Trophoblast cell (in vitro differentiated cells and primary cell): ENCODE results near the gene CYB5RL.

Source experiments
- DNase-seq, 2 donors: peaks; one replicate each; pipeline ENCODE4 v3.0.0-alpha.2; 2016
- H2AFZ ChIP-seq: 2 replicates; pipeline ENCODE4 v1.6.1; 2013; ENCODE audit warnings: low read length, moderate library complexity, mild to moderate bottlenecking; ENCODE audit not compliant: insufficient read depth, poor library complexity
- H2AK5ac ChIP-seq: 2 replicates; pipeline ENCODE4 v1.6.1; 2013; ENCODE audit warnings: mild to moderate bottlenecking, low read length
- H2BK120ac ChIP-seq: 2 replicates; pipeline ENCODE4 v1.6.1; 2013; ENCODE audit warnings: low read length, mild to moderate bottlenecking, moderate library complexity; ENCODE audit not compliant: insufficient read depth, poor library complexity
- H2BK12ac ChIP-seq: 2 replicates; pipeline ENCODE4 v1.6.1; 2013; ENCODE audit warnings: mild to moderate bottlenecking, low read length, moderate library complexity
- H2BK5ac ChIP-seq: 2 replicates; pipeline ENCODE4 v1.6.1; 2013; ENCODE audit warnings: low read length, low read depth, moderate library complexity, mild to moderate bottlenecking; ENCODE audit not compliant: poor library complexity
- H3K14ac ChIP-seq: 2 replicates; pipeline ENCODE4 v1.6.1; 2013; ENCODE audit warnings: mild to moderate bottlenecking, low read length
- H3K18ac ChIP-seq: 2 replicates; pipeline ENCODE4 v1.6.1; 2013; ENCODE audit warnings: mild to moderate bottlenecking, low read length
- H3K23ac ChIP-seq: 2 replicates; pipeline ENCODE4 v1.6.1; 2013; ENCODE audit warnings: low read length
- H3K27ac ChIP-seq: 2 replicates; pipeline ENCODE4 v1.5.1; 2013; ENCODE audit warnings: low read depth, mild to moderate bottlenecking, inconsistent platforms, low read length, moderate library complexity
- H3K27me3 ChIP-seq: 2 replicates; pipeline ENCODE4 v1.6.1; 2013; ENCODE audit warnings: inconsistent platforms, mild to moderate bottlenecking, low read length, moderate library complexity; ENCODE audit not compliant: insufficient read depth
- H3K36me3 ChIP-seq, 2 experiments: 1 replicate in 1 of 2; 2 replicates in 1 of 2; pipeline ENCODE4 v1.6.1; 2013; ENCODE audit warnings: low read length in 2 of 2, mild to moderate bottlenecking in 2 of 2, moderate library complexity in 1 of 2; ENCODE audit not compliant: insufficient read depth in 2 of 2, control insufficient read depth in 1 of 2
- H3K4ac ChIP-seq: 2 replicates; pipeline ENCODE4 v1.6.1; 2013; ENCODE audit warnings: low read depth, mild to moderate bottlenecking, low read length, moderate library complexity
- H3K4me1 ChIP-seq, 2 experiments: 1 replicate in 1 of 2; 2 replicates in 1 of 2; pipeline ENCODE4 v1.6.1; 2013; ENCODE audit warnings: low read length in 2 of 2, mild to moderate bottlenecking in 2 of 2, moderate library complexity in 1 of 2; ENCODE audit not compliant: insufficient read depth in 2 of 2, control insufficient read depth in 1 of 2
- H3K4me2 ChIP-seq: 2 replicates; pipeline ENCODE4 v1.6.1; 2013; ENCODE audit warnings: inconsistent platforms, mild to moderate bottlenecking, low read length, moderate library complexity
- H3K4me3 ChIP-seq: 2 replicates; pipeline ENCODE4 v1.5.1; 2013; ENCODE audit warnings: mild to moderate bottlenecking, low read depth, low read length, inconsistent platforms
- H3K79me1 ChIP-seq: one replicate; pipeline ENCODE4 v1.6.1; 2013; ENCODE audit warnings: low read length
- H3K79me2 ChIP-seq: 2 replicates; pipeline ENCODE4 v1.6.1; 2013; ENCODE audit warnings: low read length, mild to moderate bottlenecking; ENCODE audit not compliant: control insufficient read depth, insufficient read depth, poor library complexity
- H3K9ac ChIP-seq: 2 replicates; pipeline ENCODE4 v1.6.1; 2013; ENCODE audit warnings: mild to moderate bottlenecking, low read length
- H3K9me3 ChIP-seq: 2 replicates; pipeline ENCODE4 v1.6.1; 2013; ENCODE audit warnings: low read depth, mild to moderate bottlenecking, control low read depth, inconsistent platforms, low read length; ENCODE audit not compliant: insufficient read depth
- H4K12ac ChIP-seq: 2 replicates; pipeline ENCODE4 v1.6.1; 2013; ENCODE audit warnings: low read depth, mild to moderate bottlenecking, low read length, moderate library complexity
- H4K8ac ChIP-seq: 2 replicates; pipeline ENCODE4 v1.6.1; 2013; ENCODE audit warnings: low read depth, mild to moderate bottlenecking, low read length, moderate library complexity
- H4K91ac ChIP-seq: one replicate; pipeline ENCODE4 v1.6.1; 2013; ENCODE audit warnings: low read depth, mild to moderate bottlenecking, low read length, moderate library complexity
- WGBS: extraction: QIAGEN DNeasy Blood & Tissue Kit; methylation state at CpG from one replicate; pipeline ENCODE4 v1.1.7; 2013; ENCODE audit warnings: missing lambda C conversion rate; ENCODE audit not compliant: insufficient read length, insufficient coverage; ENCODE audit errors: extremely low coverage; 5-methylcytosine and 5-hydroxymethylcytosine counted together

The CYB5RL gene

GRCh38 chr1:54225986-54226559, 26.2 kb upstream of the CYB5RL start:
- H4K91ac ChIP-seq, result no peak overlapping the region
- H3K79me1 ChIP-seq, result no peaks in the 10 kb centered on the region
- H4K8ac ChIP-seq, result no peak overlapping the region
- no peak overlapping the region for H3K4ac ChIP-seq
- no peak overlapping the region for H2BK5ac ChIP-seq
- H2AK5ac ChIP-seq, result no peak overlapping the region
- H3K9ac ChIP-seq, result no peak overlapping the region
- H3K4me2 ChIP-seq, result no peak overlapping the region
- no peak for DNase-seq
- H4K12ac ChIP-seq, result no peak overlapping the region
- no peak overlapping the region for H2BK12ac ChIP-seq
- peaks cover 3% of the 10 kb centered on the region for H3K9me3 ChIP-seq
- no peak overlapping the region for H3K14ac ChIP-seq
- H2AFZ ChIP-seq, result no peak overlapping the region
- peaks cover 27 to 30% of the 10 kb centered on the region in 2 experiments for H3K36me3 ChIP-seq
- H3K18ac ChIP-seq, result no peak overlapping the region
- H3K4me3 ChIP-seq, result no peak overlapping the region
- no peak overlapping the region for H2BK120ac ChIP-seq
- no peak overlapping the region for H3K27ac ChIP-seq
- H3K23ac ChIP-seq, result no peak overlapping the region
- H3K4me1 ChIP-seq, result peaks cover 22 to 34% of the 10 kb centered on the region in 2 experiments
- H3K79me2 ChIP-seq, result no peaks in the 10 kb centered on the region
- H3K27me3 ChIP-seq, result no peaks in the 10 kb centered on the region
- WGBS, result no CpG with 5 or more reads among the region's 20 CpGs

DNA sequence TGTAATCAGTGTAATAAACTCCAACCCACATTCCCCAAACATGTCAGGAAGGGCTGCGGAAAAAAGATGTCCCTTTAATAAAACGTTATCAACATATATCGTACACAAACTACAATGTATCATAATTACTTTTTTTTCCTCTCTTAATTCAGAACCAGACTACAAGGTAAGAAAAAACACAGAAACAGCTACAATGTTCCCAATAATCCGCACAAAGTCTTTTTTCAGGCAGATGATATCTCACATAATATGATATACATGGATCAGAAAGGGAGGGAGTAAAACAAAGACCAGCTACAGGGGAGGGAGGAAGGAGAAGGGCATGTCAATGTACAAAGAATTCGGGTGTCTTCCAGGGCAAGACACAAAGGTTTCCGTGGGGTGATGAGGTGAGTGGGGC, 25.5 kb upstream of the CYB5RL start:
- no peak overlapping the region for H3K4me2 ChIP-seq
- no peak overlapping the region for H3K23ac ChIP-seq
- no peaks in the 10 kb centered on the region for H3K79me1 ChIP-seq
- H3K18ac ChIP-seq, result no peak overlapping the region
- H2AK5ac ChIP-seq, result no peak overlapping the region
- no peak for DNase-seq
- peaks cover 22 to 34% of the 10 kb centered on the region in 2 experiments for H3K4me1 ChIP-seq
- no peak overlapping the region for H4K91ac ChIP-seq
- no peak overlapping the region for H2BK12ac ChIP-seq
- H2AFZ ChIP-seq, result no peak overlapping the region
- no peak overlapping the region for H2BK120ac ChIP-seq
- no peak overlapping the region for H3K4ac ChIP-seq
- H3K9me3 ChIP-seq, result peaks cover 3% of the 10 kb centered on the region
- 100% methylated on average over 2 of the region's 6 CpGs for WGBS
- H2BK5ac ChIP-seq, result no peak overlapping the region
- H3K27me3 ChIP-seq, result no peaks in the 10 kb centered on the region
- H4K8ac ChIP-seq, result no peak overlapping the region
- no peak overlapping the region for H3K14ac ChIP-seq
- H3K4me3 ChIP-seq, result no peak overlapping the region
- no peak overlapping the region for H4K12ac ChIP-seq
- H3K79me2 ChIP-seq, result no peaks in the 10 kb centered on the region
- H3K36me3 ChIP-seq, result peaks cover 27 to 30% of the 10 kb centered on the region in 2 experiments
- no peak overlapping the region for H3K27ac ChIP-seq
- H3K9ac ChIP-seq, result no peak overlapping the region

- no peak for DNase-seq
- Histone ChIP-seq H4K8ac (no peak overlapping the region), H2BK12ac (no peak overlapping the region), H3K79me2 (no peaks in the 10 kb centered on the region), H2BK5ac (no peak overlapping the region), H3K4ac (no peak overlapping the region), H2AFZ (no peak overlapping the region), H4K12ac (no peak overlapping the region), H3K79me1 (no peaks in the 10 kb centered on the region), H3K4me2 (no peak overlapping the region), H4K91ac (no peak overlapping the region), H3K27me3 (no peaks in the 10 kb centered on the region), H3K4me1 (peaks cover 14 to 25% of the 10 kb centered on the region in 2 experiments), H3K9ac (no peak overlapping the region), H3K14ac (no peak overlapping the region), H3K23ac (no peak overlapping the region), H3K18ac (no peak overlapping the region), H3K36me3 (peaks cover 24 to 31% of the 10 kb centered on the region in 2 experiments), H3K27ac (no peak overlapping the region), H3K4me3 (no peak overlapping the region), H2AK5ac (no peak overlapping the region), H3K9me3 (peaks cover 4% of the 10 kb centered on the region), H2BK120ac (no peak overlapping the region)
- no CpG with 5 or more reads among the region's 6 CpGs for WGBS
Observed at GRCh38 chr1:54224233-54224632, 24.4 kb upstream of the CYB5RL start.

DNA sequence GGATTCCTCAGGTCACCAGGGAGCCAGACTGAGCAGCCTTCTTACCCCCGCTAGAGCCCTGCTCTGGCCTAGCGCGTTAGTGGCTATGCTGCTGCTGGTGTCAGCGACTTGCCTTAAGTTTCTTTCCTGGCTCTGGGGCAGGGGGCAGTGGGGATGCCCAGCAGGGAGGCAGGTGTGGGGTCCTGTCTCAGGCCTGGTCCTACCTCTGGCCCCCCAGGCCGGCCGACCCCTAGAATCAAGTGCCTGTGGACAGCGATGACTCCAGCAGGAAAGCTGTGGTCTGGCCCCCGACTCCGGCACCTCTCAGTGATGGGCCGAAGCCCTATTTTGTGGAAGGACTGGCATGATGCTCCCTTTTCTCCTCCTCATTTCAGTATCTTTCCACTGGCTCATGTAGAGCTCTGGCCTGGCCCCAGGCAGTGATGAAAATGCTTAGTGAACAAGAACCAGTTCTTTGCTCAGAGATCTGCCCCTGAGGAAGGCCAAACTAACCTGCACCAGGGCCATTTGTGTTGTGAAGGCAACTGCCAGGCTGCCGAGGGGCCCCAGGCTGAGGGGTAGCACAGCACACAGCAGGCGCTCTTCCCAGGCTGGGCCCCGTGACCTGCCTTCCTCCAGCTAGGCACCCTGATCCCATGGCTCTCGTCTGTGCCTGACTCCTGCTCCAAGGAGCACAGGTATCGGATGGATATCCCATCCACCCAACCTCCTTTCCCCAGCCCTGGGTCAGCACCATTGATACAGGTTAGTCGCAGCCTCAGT, 23.8 kb upstream of the CYB5RL start:
- H3K14ac ChIP-seq, result no peak overlapping the region
- H3K4ac ChIP-seq, result no peak overlapping the region
- H4K12ac ChIP-seq, result no peak overlapping the region
- H3K4me3 ChIP-seq, result no peak overlapping the region
- H3K27ac ChIP-seq, result no peak overlapping the region
- no peak overlapping the region for H2BK120ac ChIP-seq
- H3K4me2 ChIP-seq, result no peak overlapping the region
- H3K79me2 ChIP-seq, result no peaks in the 10 kb centered on the region
- peaks cover 24 to 30% of the 10 kb centered on the region in 2 experiments for H3K36me3 ChIP-seq
- no peak overlapping the region for H3K18ac ChIP-seq
- H2AFZ ChIP-seq, result no peak overlapping the region
- no peaks in the 10 kb centered on the region for H3K27me3 ChIP-seq
- no peaks in the 10 kb centered on the region for H3K79me1 ChIP-seq
- no peak overlapping the region for H4K91ac ChIP-seq
- no peak for DNase-seq
- H2AK5ac ChIP-seq, result no peak overlapping the region
- H2BK5ac ChIP-seq, result no peak overlapping the region
- H3K9me3 ChIP-seq, result peaks cover 4% of the 10 kb centered on the region
- H4K8ac ChIP-seq, result no peak overlapping the region
- H3K9ac ChIP-seq, result no peak overlapping the region
- H3K23ac ChIP-seq, result no peak overlapping the region
- no peak overlapping the region for H2BK12ac ChIP-seq
- no CpG with 5 or more reads among the region's 16 CpGs for WGBS
- H3K4me1 ChIP-seq, result peaks cover 10 to 19% of the 10 kb centered on the region in 2 experiments
